Measurements from ENCODE around the gene GATA3.

GRCh38 chr10:8069108-8069507 lies 14.6 kb downstream of the GATA3 start:
- no peak for TF ChIP-seq CTCF (IDR thresholded peaks at IDR 0.05)
- TF ChIP-seq POLR2A (IDR thresholded peaks at IDR 0.05), result no peak

Data from esophagus squamous epithelium (tissue), 4 donors.